SU-DHL-6 (cell line): Measurements from ENCODE around the gene UBR4.

Experiments used
- H2AFZ ChIP-seq: fragments of 200-600 bp; sonication (generic); 2 replicates; pipeline ENCODE4 v1.6.1; 2014; ENCODE audit warnings: low read depth, mild to moderate bottlenecking, moderate library complexity, mixed read lengths, antibody characterized with exemption, low read length; ENCODE audit not compliant: severe bottlenecking
- H3F3A ChIP-seq: fragments of 200-600 bp; shearing (Covaris generic); 2 replicates; pipeline ENCODE4 v1.6.0; 2016; ENCODE audit warnings: antibody characterized with exemption, mild to moderate bottlenecking; ENCODE audit not compliant: insufficient read depth
- H3K27ac ChIP-seq: fragments of 200-600 bp; sonication (generic); 2 replicates; pipeline ENCODE4 v1.5.1; 2016; ENCODE audit warnings: low read depth, mild to moderate bottlenecking, low read length, moderate library complexity, mixed read lengths
- H3K27me3 ChIP-seq: fragments of 200-600 bp; sonication (generic), shearing (Covaris generic); 2 replicates; pipeline ENCODE4 v1.6.0; 2014; ENCODE audit warnings: mild to moderate bottlenecking, low read length
- H3K36me3 ChIP-seq: fragments of 200-600 bp; sonication (generic); 2 replicates; pipeline ENCODE4 v1.6.1; 2014; ENCODE audit warnings: mild to moderate bottlenecking, low read length, mixed read lengths
- H3K4me2 ChIP-seq: fragments of 300-600, 200-600 bp; shearing (Covaris generic), sonication (generic); 2 replicates; pipeline ENCODE4 v1.6.0; 2014; ENCODE audit warnings: low read length, low read depth, mild to moderate bottlenecking; ENCODE audit not compliant: poor library complexity, severe bottlenecking
- H3K4me3 ChIP-seq: fragments of 200-600 bp; sonication (generic); 2 replicates; pipeline ENCODE4 v1.5.1; 2014; ENCODE audit warnings: antibody characterized with exemption, low read length, mild to moderate bottlenecking, mixed read lengths; ENCODE audit not compliant: insufficient read depth, poor library complexity, severe bottlenecking
- H3K79me2 ChIP-seq: fragments of 200-600 bp; sonication (generic); 2 replicates; pipeline ENCODE4 v1.6.1; 2014; ENCODE audit warnings: mild to moderate bottlenecking, low read length, moderate library complexity; ENCODE audit not compliant: insufficient read depth
- H3K9ac ChIP-seq: fragments of 200-600 bp; sonication (generic); 2 replicates; pipeline ENCODE4 v1.7.0; 2014; ENCODE audit warnings: mild to moderate bottlenecking, low read length
- H3K9me2 ChIP-seq: fragments of 200-600 bp; sonication (generic); replicated peaks from 2 replicates; pipeline ENCODE4 v1.6.1; 2014; ENCODE audit warnings: low read length; ENCODE audit not compliant: insufficient read depth
- H3K9me3 ChIP-seq: fragments of 200-600 bp; sonication (generic); 2 replicates; pipeline ENCODE4 v1.6.1; 2014; ENCODE audit warnings: low read length, mixed read lengths; ENCODE audit not compliant: insufficient read depth
- H4K20me1 ChIP-seq: fragments of 200-600 bp; sonication (generic); 2 replicates; pipeline ENCODE4 v1.6.1; 2014; ENCODE audit warnings: low read depth, mild to moderate bottlenecking, antibody characterized with exemption, low read length, moderate library complexity, mixed read lengths
- EZH2phosphoT487 ChIP-seq: fragments of 200-600 bp; sonication (generic), shearing (Covaris generic); conservative IDR thresholded peaks from 2 replicates; pipeline ENCODE4 v1.6.1; 2018; ENCODE audit warnings: mild to moderate bottlenecking, antibody characterized with exemption, low read length, moderate library complexity, mixed read lengths
- TF ChIP-seq, protein P1 (sequence below): fragments of 200-600 bp; sonication (generic); IDR thresholded peaks from one replicate; pipeline ENCODE4 v1.5.1; 2017; ENCODE audit warnings: antibody characterized with exemption, mild to moderate bottlenecking, low read length, moderate library complexity; ENCODE audit not compliant: insufficient read depth, poor library complexity, severe bottlenecking

UBR4 gene

DNA sequence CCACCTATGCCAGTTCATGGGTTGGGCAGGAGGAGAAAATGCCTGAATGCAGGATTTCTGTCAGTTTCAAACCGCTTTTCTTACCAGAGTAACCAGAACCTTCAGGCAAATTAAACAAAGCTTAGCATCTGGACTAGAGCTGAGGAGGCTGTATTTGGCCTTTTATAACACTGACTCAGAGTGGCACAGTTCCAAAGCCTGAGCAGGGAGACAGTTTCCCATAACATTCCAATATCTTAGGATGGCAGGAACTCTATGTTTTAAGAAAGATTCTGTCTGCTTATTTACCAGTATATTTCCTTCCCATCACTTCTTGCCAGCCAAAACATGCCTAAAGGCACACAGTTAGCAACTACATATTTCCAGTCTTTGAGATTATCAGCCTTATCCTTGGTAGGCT lies 46.8 kb downstream of the UBR4 start:
- Histone ChIP-seq H3K36me3 (peaks cover 75% of the 10 kb centered on the region), H3K27me3 (no peaks in the 10 kb centered on the region), H4K20me1 (no peaks in the 10 kb centered on the region), H2AFZ (no peak overlapping the region), H3K9me3 (no peaks in the 10 kb centered on the region), H3K79me2 (no peaks in the 10 kb centered on the region), H3K4me2 (no peak overlapping the region), H3K4me3 (no peak overlapping the region), H3K9me2 (no peaks in the 10 kb centered on the region), H3K9ac (no peak overlapping the region), H3F3A (no peaks in the 10 kb centered on the region), H3K27ac (no peak overlapping the region)
- TF ChIP-seq, protein P1, sequence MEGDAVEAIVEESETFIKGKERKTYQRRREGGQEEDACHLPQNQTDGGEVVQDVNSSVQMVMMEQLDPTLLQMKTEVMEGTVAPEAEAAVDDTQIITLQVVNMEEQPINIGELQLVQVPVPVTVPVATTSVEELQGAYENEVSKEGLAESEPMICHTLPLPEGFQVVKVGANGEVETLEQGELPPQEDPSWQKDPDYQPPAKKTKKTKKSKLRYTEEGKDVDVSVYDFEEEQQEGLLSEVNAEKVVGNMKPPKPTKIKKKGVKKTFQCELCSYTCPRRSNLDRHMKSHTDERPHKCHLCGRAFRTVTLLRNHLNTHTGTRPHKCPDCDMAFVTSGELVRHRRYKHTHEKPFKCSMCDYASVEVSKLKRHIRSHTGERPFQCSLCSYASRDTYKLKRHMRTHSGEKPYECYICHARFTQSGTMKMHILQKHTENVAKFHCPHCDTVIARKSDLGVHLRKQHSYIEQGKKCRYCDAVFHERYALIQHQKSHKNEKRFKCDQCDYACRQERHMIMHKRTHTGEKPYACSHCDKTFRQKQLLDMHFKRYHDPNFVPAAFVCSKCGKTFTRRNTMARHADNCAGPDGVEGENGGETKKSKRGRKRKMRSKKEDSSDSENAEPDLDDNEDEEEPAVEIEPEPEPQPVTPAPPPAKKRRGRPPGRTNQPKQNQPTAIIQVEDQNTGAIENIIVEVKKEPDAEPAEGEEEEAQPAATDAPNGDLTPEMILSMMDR: no peak
- TF ChIP-seq EZH2phosphoT487: no peak

DNA sequence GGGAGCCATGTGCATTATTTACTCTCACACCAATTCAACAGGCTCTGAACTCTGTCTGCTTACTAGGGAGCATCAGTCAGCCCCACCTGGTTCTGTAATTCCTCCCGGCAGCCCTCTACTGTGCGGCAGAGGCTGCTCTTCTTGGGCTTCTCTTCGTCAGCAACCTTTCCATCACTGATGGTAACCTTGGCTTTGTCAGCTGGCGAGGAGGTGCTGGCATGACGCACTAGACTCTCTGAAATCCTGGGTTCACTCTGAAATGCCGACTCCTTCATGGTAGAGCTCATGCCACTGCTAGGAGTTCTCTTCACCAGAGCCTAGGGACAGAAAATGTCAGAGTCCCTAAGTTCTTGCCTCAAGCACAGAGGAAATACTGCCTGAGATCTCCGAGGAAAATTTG lies 49.2 kb downstream of the UBR4 start:
- no peaks in the 10 kb centered on the region for H3F3A ChIP-seq
- H3K79me2 ChIP-seq: no peaks in the 10 kb centered on the region
- peaks cover 83% of the 10 kb centered on the region for H3K36me3 ChIP-seq
- H3K9me3 ChIP-seq: no peaks in the 10 kb centered on the region
- no peak overlapping the region for H3K27ac ChIP-seq
- H3K4me2 ChIP-seq: no peak overlapping the region
- H3K4me3 ChIP-seq: no peak overlapping the region
- no peak overlapping the region for H2AFZ ChIP-seq
- H3K9ac ChIP-seq: no peak overlapping the region
- H4K20me1 ChIP-seq: no peaks in the 10 kb centered on the region
- H3K27me3 ChIP-seq: no peaks in the 10 kb centered on the region
- TF ChIP-seq EZH2phosphoT487: no peak
- TF ChIP-seq, protein P1: no peak
- no peaks in the 10 kb centered on the region for H3K9me2 ChIP-seq

GRCh38 chr1:19157653-19158052 lies 52.4 kb downstream of the UBR4 start:
- Histone ChIP-seq H3K4me2 (no peak overlapping the region), H3K79me2 (no peaks in the 10 kb centered on the region), H3K27me3 (no peaks in the 10 kb centered on the region), H3K36me3 (peaks cover 64% of the 10 kb centered on the region), H3F3A (no peaks in the 10 kb centered on the region), H4K20me1 (no peaks in the 10 kb centered on the region), H3K27ac (no peak overlapping the region), H3K4me3 (no peak overlapping the region), H3K9ac (no peak overlapping the region), H2AFZ (no peak overlapping the region), H3K9me2 (no peaks in the 10 kb centered on the region), H3K9me3 (no peaks in the 10 kb centered on the region)
- TF ChIP-seq, protein P1: no peak
- TF ChIP-seq EZH2phosphoT487: no peak

- no peaks in the 10 kb centered on the region for H4K20me1 ChIP-seq
- no peaks in the 10 kb centered on the region for H3F3A ChIP-seq
- H2AFZ ChIP-seq: no peak overlapping the region
- no peak overlapping the region for H3K9ac ChIP-seq
- no peaks in the 10 kb centered on the region for H3K27me3 ChIP-seq
- TF ChIP-seq, protein P1: no peak
- TF ChIP-seq EZH2phosphoT487: no peak
- no peaks in the 10 kb centered on the region for H3K9me3 ChIP-seq
- H3K4me2 ChIP-seq: no peak overlapping the region
- no peak overlapping the region for H3K27ac ChIP-seq
- no peaks in the 10 kb centered on the region for H3K9me2 ChIP-seq
- H3K79me2 ChIP-seq: no peaks in the 10 kb centered on the region
- H3K4me3 ChIP-seq: no peak overlapping the region
- H3K36me3 ChIP-seq: peaks cover 61% of the 10 kb centered on the region
Measured at GRCh38 chr1:19156676-19157075, 53.4 kb downstream of the UBR4 start.
